Thoracic aorta endothelial cell (primary cell): ENCODE data around the gene FGG. TPM values are rescaled to one million over a fixed set of nuclear protein-coding genes. Genes with fewer than 3 reads are reported as not detected.

Source experiments
- total RNA-seq: library from RNA; depleted of rRNA; stranded (reverse); fragments of >200 nt; gene quantifications from 2 replicates; pipeline ENCODE4 v1.2.3, GENCODE V29; 2012

Gene FGG
- not detected in 2 replicates for total RNA-seq

DNA sequence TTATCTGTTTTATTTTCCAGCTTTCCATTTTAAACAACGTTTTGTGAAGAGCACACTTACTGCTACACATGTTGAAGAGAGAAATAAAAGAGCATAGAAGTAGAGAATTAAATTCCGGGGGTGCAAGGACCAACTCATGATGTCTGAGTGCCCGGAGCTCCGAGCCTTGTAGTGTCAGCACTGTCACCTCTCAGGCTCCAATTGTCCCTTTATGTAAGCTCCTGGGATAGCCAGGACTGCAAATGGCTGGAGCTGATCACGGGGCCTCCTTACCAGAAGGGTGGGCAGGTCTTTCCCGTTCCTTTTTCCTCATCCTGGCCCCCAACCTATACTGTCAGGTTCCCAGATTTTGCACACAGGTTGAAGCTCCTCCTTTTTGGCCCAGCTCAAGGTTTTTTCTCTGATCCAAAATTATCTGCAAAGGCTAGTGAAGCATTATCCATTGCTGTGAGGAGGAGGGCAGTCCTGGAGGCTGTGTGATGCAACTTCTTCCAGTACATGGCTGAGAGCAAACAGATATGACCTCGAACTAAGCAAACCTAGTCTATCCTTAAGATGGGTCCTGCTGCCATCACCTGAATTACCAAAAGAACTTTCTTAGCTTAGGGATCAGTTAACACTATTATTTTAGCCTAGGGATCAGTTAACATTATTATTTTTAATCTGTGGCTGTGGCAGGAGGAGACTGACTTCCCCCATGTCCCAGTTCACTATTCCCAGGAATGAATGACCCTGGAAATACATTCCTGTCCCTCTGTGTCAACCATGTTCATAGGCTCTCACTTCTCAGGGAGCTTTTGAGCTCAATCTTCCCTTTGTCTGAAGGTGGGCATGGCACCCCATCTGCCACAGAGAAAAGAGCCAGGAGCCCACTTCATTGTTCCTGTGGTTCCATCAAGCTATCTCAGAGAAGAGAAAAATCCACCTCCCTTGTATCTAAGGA lies at the start of gene FGG:
FGG (minus strand) TSS at position 185 of the 943 bp plus-strand sequence; CDS start at position 138, 47 bp downstream.

GRCh38 chr4:154590329-154591006 lies 22.0 kb downstream of the FGG start, which contains the start of gene FGA:
Gene FGA, minus strand, starts transcription at chr4:154590742. Its CDS starts 55 bp downstream, at chr4:154590687.

DNA sequence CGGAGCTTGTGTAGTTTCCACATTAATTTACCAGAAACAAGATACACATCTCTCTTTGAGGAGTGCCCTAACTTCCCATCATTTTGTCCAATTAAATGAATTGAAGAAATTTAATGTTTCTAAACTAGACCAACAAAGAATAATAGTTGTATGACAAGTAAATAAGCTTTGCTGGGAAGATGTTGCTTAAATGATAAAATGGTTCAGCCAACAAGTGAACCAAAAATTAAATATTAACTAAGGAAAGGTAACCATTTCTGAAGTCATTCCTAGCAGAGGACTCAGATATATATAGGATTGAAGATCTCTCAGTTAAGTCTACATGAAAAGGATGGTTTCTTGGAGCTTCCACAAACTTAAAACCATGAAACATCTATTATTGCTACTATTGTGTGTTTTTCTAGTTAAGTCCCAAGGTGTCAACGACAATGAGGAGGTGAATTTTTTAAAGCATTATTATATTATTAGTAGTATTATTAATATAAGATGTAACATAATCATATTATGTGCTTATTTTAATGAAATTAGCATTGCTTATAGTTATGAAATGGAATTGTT lies 49.7 kb downstream of the FGG start, which contains the start of gene FGB:
FGB (plus strand) TSS at position 315 of the 558 bp plus-strand sequence; CDS start at position 323, 8 bp downstream.

Other genes starting within 250 kb of the FGG start
- under 0.01 TPM in 1 of 2 replicates, not detected in the other for gene DCHS2, start 120.9 kb downstream of the FGG start, total RNA-seq
- 88.2 and 99.6 TPM in 2 replicates for gene PLRG1, start 62.3 kb downstream of the FGG start, total RNA-seq
- gene FGB, start 49.6 kb downstream of the FGG start, total RNA-seq = not detected in 2 replicates
- gene FGA, start 21.9 kb downstream of the FGG start, total RNA-seq = not detected in 2 replicates
- not detected in 2 replicates for gene LRAT, start 131.3 kb upstream of the FGG start, total RNA-seq
- gene RBM46, start 168.6 kb upstream of the FGG start, total RNA-seq = not detected in 2 replicates